RKO (cell line): ENCODE data around the gene VWA8.

ENCODE experiments used
- DNase-seq: peaks from one replicate; pipeline ENCODE4 v3.0.0-alpha.2; 2016; ENCODE audit warnings: low spot score

Gene VWA8

GRCh38 chr13:41960637-41961465 is at the start of gene VWA8:
VWA8 (minus strand) TSS chr13:41961109; CDS start chr13:41961015, 94 bp downstream.
- DNase-seq, result peak; percentile 84

DNA sequence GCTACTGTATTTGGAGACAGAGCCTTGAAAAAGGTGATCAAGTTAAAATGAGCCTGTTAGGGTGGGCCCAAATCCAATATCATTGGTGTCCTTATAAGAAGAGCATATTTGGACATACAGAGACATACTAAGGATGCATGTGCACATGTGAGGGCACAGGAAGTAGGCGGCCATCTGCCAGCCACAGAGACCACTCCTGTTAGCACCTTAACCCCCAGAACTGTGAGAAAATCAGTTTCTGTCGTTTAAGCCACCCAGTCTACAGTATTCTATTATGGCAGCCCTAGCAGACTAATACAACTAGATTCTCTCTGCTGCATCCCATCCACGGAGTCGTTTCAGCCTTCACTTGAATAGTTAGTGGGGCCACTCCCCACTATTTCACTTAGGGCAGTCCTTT is 48.1 kb upstream of the VWA8 start:
- DNase-seq, result no peak

DNA sequence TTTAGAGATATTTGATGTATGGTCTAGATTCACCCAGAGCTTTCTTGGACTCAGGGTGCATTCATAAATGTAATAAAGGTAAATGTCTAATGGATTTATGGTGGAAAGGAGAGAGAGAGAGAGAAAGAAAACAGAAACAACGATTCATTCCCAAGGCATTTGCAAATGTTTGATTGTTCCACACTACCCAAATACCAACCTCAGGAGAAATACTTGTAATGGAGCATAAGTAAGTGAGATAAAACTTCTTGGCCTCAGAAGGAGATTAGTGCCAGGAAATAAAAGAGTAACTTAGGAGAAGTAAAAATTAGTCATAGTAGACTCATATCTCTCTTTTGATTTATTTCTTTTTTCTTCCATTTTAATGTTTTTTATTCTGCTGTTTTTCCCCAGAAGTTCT is 46.9 kb upstream of the VWA8 start:
- DNase-seq, result no peak

DNA sequence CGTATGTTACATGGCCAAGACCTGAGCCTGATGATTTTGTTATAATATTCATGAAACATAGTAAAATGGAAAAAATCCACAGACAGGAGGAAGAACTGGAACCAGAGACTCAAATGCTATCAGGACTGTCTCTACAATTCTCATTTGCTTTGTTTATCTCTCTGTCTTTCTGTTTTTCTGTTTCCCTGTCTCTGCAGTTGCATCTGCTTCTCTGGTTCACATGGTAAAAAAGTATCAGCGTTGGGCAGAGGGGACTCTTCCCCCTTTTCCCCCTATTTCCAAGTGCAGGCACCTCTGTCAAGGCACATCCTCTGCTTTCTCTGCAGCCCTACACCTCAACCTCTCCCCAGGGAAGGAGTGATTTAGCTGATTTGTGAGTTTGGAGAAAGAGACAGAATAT is 41.2 kb upstream of the VWA8 start:
- no peak for DNase-seq

GRCh38 chr13:42001580-42001979 is 40.7 kb upstream of the VWA8 start:
- peak; percentile 4 for DNase-seq

GRCh38 chr13:42000846-42001245 is 39.9 kb upstream of the VWA8 start:
- DNase-seq, result no peak

GRCh38 chr13:41997396-41997795 is 36.5 kb upstream of the VWA8 start:
- no peak for DNase-seq

DNA sequence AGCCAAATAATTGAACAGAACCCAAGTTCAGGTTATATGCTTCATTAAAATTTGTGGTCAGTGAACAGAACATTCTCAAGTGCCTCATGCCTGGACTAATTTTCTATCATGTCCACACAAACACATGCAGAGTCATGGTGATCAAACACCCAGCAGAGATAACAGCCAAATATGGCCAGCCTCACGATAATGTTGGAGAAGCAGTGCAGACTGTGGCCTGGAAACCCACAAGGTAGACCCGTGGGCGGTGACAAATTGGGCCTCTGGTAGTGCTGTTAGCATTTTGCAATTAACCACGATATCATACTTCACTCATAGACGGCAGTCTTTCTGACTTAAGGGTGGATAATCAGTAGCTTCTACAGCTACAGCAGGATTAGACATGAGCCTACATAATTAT is 35.0 kb upstream of the VWA8 start:
- DNase-seq, result no peak

- no peak for DNase-seq
Measured at GRCh38 chr13:41995336-41995735, 34.4 kb upstream of the VWA8 start.

DNA sequence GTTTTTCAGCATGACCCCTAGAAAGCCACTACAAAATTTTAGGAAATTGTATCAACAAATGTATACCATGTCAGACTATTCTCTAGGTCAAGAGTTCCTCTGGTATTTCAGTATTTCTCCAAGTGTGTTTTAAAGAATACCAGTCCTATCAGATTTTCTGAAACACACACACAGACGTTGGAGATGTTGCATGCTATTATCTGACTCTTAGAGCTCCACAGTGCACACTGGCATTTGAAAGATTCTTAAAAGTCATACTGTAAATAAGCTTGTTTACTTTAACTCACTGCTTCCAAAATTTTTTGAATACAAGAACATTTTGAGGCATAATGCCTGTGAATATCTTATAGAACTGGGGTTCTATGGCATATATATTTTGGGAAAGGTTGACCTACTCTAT is 33.8 kb upstream of the VWA8 start:
- no peak for DNase-seq

GRCh38 chr13:41991936-41992335 is 31.0 kb upstream of the VWA8 start:
- no peak for DNase-seq

DNA sequence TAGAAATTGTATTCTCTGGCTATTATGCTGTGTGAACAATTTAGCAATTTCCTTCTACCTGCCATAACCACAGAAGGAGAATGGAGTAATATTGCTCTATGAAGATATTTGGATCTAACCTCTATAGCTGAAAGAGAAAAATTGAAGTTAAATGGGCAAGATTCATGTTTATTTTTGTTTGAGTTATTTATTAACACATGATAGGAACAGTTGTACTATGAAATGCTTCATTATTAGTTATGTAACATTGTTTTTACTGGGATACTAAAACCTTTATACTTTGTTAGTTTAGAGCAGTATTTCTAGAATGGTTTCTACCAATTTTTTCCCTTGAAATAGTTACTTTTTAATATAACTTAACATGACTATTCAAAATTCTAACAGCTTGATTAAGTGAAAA is 27.3 kb upstream of the VWA8 start:
- no peak for DNase-seq

DNA sequence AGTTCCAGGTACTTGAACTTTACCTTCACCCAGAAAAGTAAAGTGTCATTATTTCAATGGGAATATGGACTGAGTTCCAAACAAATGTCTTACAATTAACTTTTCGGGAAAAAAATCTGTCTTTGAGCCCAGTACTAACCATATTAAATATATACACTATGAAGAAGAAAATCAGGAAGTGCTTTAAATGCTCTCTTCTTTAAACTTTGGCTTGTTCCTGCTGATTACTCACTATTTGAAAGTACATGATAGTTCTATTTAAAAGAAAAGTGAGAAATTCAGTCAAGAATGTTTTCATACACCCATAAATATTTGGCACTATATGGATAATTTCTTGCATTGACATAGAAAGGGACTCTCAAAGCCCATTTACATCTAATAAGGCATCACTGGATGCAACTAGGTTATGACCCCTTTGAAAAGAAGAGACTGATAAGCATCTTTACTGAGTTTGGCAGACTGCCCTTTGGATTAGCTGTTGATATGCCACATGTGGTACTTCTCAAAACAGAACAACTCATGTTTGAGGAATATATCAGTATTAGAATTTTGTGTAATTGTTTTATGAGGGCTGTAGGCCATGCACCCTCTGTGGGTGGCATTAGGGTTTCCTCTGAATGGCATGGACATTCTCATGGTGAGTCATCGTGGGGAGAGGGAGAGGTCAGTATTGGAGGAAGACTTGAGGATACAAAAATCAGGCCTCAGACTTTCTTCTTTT is 25.0 kb upstream of the VWA8 start:
- no peak for DNase-seq

DNA sequence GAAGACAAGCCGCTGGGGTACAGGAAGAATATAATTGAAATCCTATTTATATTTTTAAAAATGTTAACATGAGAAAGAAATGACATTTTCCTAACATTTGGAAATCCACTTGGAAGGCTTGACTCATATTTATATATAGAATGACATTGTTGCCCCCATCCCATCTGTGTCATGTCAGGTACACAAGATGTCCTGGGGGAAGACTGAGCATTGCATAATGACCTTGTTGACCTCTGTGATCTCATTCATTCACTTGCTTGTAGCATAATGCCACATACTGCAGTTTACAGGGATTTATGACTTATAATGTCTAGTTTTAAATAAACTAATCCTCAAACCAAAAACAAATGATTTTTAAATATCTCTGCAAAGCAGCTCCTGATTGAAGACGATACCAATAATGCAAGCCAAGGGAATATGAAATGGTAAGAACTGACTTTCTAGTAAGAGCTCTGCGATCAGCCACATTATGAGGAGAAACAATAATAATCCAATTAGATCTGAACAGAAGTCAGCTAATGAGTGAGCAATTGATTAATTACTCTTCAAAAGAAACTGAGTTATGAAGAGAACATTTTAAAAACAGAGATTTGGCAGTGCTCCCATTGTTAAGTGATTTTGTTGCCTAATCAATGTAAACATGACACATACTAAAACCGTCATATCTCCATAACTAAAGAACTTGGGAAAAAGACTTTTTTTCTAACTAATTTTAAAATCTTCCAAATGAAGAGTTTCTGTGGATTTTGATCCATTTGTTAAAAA is 21.2 kb upstream of the VWA8 start:
- DNase-seq, result no peak

DNA sequence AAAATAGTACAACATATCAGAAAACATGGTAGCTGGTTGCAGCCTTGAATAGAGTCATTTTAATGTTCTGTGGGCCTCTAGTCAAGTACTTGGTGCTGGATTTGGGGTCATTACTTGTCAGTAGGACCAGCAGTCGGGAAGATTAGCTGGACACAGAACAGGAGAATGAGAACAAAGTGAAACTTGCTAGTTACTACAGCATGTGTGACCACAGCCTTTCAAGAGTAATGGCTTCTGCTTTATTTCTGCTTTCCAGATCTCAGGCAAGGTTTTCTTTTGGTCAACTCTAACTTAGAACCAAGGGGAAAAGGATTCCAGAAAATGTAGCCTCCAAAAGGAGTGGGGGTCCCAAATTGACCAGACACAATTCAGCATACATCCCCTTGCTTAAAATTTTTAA is 17.1 kb upstream of the VWA8 start:
- no peak for DNase-seq

GRCh38 chr13:41976476-41976875 is 15.6 kb upstream of the VWA8 start:
- no peak for DNase-seq

DNA sequence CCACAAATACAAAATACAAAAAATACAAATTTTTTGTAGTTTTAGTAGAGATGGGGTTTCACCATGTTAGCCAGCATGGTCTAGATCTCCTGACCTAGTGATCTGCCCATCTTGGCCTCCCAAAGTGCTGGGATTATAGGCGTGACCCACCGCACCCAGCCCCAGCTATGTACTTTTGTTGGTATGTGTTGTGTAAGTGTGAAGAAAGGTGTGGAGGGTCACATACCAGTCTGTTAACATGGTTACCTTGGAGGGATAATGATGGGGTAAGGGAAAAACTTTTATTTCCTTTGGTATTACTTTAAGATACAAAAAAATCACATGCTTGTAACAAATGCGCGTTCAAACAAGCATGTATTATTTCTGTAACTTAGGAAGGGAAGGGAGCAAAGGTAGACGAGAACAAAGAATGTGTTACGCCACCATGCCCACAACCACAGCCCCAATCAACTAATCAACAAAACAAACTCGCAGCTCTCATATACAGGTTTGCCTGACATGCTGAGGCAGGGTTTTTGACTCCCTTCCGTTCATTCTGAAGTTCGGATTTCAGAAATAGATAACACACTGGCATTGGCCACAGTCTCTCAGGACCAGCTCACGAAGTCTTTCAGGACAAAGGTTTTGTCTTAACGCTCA is 13.5 kb upstream of the VWA8 start:
- no peak for DNase-seq

- no peak for DNase-seq
Measured at GRCh38 chr13:41973247-41973741, 12.4 kb upstream of the VWA8 start.

GRCh38 chr13:41971848-41972247 is 10.9 kb upstream of the VWA8 start:
- no peak for DNase-seq

DNA sequence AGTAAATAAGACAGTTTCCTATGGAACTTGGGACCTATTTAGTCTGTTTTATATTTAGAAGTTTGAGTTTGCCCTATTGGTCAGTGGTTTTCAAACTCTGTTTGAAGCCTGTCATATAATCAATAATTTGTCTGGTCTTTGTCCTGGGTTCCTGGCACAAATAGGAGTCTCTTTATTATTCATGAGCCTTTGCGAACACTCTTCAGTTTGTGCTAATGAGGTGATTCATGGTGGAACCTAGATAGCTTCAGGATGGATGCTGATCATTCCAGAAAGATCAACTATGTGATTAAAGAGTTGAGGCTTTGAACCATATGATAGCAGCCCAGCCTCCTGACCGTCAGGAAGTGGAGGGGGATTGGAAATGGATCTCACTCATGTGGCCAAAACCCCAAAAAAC is 10.0 kb upstream of the VWA8 start:
- DNase-seq, result no peak

DNA sequence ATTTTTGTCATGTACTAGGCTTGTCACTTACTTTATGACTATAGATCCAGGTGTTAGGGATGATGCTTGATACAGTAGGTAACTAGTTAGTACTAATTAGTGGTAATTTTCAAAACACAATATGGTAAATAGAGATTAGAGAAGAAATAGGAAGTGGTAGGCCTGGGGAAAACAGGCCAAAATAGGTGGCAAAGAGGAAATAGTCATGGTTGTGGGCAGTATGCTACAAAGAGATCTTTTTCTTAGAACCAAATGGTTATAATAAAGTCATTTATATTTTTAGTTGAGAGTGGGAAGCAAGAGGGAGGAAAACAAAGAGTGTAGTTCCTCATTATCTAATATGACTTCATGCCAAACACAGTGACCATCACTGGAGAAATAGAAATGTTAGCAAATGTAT is 9.1 kb upstream of the VWA8 start:
- DNase-seq, result no peak

DNA sequence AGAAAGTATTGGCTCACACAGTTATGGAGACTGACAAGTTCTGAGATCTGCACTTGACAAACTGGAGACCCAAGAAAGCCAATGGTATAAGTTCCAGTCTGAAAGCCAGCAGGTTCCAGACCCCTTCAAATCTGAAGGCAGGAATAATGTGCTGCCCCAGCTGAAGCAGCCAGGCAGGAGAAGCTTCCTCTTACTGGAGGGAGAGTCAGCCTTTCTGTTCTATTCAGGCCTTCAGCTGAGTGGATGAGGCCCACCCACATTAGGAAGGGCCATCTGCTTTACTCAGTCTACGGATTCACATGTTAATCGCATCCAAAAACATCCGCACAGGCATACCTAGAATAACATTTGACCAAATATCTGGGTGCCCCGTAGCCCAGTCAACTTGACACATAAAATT is 8.2 kb upstream of the VWA8 start:
- no peak for DNase-seq
